ENCODE data around the gene RHOXF2.

DNA sequence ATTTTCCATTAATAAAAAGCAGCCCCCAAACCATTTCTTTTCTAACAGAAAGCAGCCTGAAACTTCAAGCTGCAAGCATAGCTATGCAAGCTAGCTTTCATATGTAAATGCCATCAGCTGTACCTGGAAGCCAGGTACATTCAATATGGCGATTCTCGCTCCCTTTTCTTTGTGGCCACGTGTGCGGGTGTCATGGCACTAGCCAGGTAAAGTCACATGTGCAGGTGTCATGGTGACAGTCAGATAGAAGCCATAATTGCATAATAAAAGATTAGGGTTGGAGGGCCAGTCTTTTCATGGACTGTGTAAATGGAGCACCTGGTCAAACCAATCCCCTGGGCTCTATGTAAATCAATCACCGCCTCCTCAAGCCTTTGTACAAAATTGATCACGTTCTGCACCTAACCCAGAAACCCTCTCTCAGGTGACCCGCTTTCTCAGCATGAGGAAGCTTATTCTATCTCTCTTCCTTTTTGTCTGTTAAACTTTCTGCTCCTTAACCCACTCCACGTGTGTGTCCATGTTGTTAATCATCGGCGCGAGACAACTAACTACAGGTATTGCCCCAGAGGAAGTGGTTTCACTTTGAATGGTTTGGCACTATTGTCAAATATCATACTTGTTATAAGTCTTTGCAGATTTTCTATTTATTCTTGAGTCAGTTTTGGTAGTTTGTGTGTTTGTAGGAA lies 18.0 kb upstream of the RHOXF2 start:
- TF ChIP-seq, protein P1, sequence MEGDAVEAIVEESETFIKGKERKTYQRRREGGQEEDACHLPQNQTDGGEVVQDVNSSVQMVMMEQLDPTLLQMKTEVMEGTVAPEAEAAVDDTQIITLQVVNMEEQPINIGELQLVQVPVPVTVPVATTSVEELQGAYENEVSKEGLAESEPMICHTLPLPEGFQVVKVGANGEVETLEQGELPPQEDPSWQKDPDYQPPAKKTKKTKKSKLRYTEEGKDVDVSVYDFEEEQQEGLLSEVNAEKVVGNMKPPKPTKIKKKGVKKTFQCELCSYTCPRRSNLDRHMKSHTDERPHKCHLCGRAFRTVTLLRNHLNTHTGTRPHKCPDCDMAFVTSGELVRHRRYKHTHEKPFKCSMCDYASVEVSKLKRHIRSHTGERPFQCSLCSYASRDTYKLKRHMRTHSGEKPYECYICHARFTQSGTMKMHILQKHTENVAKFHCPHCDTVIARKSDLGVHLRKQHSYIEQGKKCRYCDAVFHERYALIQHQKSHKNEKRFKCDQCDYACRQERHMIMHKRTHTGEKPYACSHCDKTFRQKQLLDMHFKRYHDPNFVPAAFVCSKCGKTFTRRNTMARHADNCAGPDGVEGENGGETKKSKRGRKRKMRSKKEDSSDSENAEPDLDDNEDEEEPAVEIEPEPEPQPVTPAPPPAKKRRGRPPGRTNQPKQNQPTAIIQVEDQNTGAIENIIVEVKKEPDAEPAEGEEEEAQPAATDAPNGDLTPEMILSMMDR (IDR thresholded peaks at IDR 0.05; ENCODE audit: poor library complexity, severe bottlenecking), result no peak
- TF ChIP-seq EP300 (conservative IDR thresholded peaks at IDR 0.05; ENCODE audit: poor library complexity, severe bottlenecking) (no peak), SMC3 (conservative IDR thresholded peaks at IDR 0.05; ENCODE audit: poor library complexity) (no peak)
